ENCODE results near the gene NRG2.

NRG2 gene

GRCh38 chr5:140083120-140083519, 40.0 kb upstream of the NRG2 start:
- H3K27ac ChIP-seq (replicated peaks), result no peak overlapping the region
- H3K4me3 ChIP-seq (replicated peaks; ENCODE audit: insufficient read depth, low read length), result no peak overlapping the region
- no peak for DNase-seq (ENCODE audit: low read depth in 1 of 2, low spot score in 1 of 2)
- TF ChIP-seq, protein P1, sequence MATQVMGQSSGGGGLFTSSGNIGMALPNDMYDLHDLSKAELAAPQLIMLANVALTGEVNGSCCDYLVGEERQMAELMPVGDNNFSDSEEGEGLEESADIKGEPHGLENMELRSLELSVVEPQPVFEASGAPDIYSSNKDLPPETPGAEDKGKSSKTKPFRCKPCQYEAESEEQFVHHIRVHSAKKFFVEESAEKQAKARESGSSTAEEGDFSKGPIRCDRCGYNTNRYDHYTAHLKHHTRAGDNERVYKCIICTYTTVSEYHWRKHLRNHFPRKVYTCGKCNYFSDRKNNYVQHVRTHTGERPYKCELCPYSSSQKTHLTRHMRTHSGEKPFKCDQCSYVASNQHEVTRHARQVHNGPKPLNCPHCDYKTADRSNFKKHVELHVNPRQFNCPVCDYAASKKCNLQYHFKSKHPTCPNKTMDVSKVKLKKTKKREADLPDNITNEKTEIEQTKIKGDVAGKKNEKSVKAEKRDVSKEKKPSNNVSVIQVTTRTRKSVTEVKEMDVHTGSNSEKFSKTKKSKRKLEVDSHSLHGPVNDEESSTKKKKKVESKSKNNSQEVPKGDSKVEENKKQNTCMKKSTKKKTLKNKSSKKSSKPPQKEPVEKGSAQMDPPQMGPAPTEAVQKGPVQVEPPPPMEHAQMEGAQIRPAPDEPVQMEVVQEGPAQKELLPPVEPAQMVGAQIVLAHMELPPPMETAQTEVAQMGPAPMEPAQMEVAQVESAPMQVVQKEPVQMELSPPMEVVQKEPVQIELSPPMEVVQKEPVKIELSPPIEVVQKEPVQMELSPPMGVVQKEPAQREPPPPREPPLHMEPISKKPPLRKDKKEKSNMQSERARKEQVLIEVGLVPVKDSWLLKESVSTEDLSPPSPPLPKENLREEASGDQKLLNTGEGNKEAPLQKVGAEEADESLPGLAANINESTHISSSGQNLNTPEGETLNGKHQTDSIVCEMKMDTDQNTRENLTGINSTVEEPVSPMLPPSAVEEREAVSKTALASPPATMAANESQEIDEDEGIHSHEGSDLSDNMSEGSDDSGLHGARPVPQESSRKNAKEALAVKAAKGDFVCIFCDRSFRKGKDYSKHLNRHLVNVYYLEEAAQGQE (IDR thresholded peaks at IDR 0.05; ENCODE audit: insufficient replicate concordance, low read depth), result no peak
- TF ChIP-seq POLR2AphosphoS5 (IDR thresholded peaks at IDR 0.05; ENCODE audit: low read depth) (no peak), CTCF (IDR thresholded peaks at IDR 0.05; ENCODE audit: insufficient read depth, low read length) (no peak), SPI1 (IDR thresholded peaks at IDR 0.05; ENCODE audit: borderline replicate concordance, low read depth) (no peak), GABPA (IDR thresholded peaks at IDR 0.05; ENCODE audit: low read depth) (no peak)
- H3K27me3 ChIP-seq (ENCODE audit: insufficient read depth, poor library complexity, severe bottlenecking), result no peaks in the 10 kb centered on the region

DNA sequence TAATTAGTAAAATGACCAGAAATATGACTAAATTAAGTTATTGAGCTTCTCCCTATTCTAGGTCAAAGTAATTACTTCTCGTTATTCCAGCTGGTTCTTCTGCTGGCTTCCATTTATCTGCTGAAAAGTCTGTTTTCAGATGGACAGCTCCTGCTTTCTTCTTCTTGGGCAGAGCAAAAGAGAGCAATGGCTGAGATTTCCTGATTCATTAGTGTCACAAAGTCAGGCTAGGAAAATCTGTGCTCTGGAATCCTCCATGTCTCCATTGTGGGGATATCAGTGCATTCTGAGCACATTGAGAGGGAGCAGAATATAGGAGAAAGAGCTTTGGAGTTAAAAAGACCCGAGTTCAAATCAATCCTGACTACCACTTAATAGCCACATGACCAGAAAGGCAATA, 33.7 kb upstream of the NRG2 start:
- Histone ChIP-seq H3K4me3 (replicated peaks; ENCODE audit: insufficient read depth, low read length) (no peak overlapping the region), H3K27ac (replicated peaks) (no peak overlapping the region), H3K27me3 (ENCODE audit: insufficient read depth, poor library complexity, severe bottlenecking) (no peaks in the 10 kb centered on the region)
- DNase-seq (ENCODE audit: low read depth in 1 of 2, low spot score in 1 of 2), result no peak
- no peak for TF ChIP-seq POLR2AphosphoS5 (IDR thresholded peaks at IDR 0.05; ENCODE audit: low read depth)
- TF ChIP-seq CTCF (IDR thresholded peaks at IDR 0.05; ENCODE audit: insufficient read depth, low read length), result no peak
- TF ChIP-seq SPI1 (IDR thresholded peaks at IDR 0.05; ENCODE audit: borderline replicate concordance, low read depth), result no peak
- TF ChIP-seq GABPA (IDR thresholded peaks at IDR 0.05; ENCODE audit: low read depth), result no peak
- TF ChIP-seq, protein P1 (IDR thresholded peaks at IDR 0.05; ENCODE audit: insufficient replicate concordance, low read depth), result no peak

DNA sequence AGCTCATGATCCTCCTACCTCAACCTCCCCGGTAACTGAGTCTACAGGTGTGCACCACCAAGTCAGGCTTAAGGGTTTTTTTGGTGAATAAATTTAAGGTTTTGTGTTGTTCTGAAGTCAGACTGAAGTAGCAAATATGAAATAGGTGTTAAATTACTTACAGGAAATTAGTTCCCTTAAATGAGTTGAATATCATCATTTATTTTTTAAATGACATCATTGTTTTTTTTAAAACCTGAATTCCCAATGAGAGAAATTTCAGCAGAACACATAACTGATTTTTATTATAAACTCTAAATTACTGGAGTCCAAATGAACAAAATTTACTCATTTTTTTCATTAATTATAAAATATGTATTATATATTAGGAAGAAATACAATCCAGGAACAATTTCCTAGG, 33.0 kb upstream of the NRG2 start:
- DNase-seq (ENCODE audit: low read depth in 1 of 2, low spot score in 1 of 2), result no peak
- no peak overlapping the region for H3K27ac ChIP-seq (replicated peaks)
- H3K4me3 ChIP-seq (replicated peaks; ENCODE audit: insufficient read depth, low read length), result no peak overlapping the region
- H3K27me3 ChIP-seq (ENCODE audit: insufficient read depth, poor library complexity, severe bottlenecking), result no peaks in the 10 kb centered on the region
- TF ChIP-seq POLR2AphosphoS5 (IDR thresholded peaks at IDR 0.05; ENCODE audit: low read depth) (no peak), GABPA (IDR thresholded peaks at IDR 0.05; ENCODE audit: low read depth) (no peak), CTCF (IDR thresholded peaks at IDR 0.05; ENCODE audit: insufficient read depth, low read length) (no peak), SPI1 (IDR thresholded peaks at IDR 0.05; ENCODE audit: borderline replicate concordance, low read depth) (no peak)
- TF ChIP-seq, protein P1 (IDR thresholded peaks at IDR 0.05; ENCODE audit: insufficient replicate concordance, low read depth), result no peak

All from HL-60 (cell line).